Bronchial epithelial cell (primary cell): Measurements from ENCODE around the gene WASL. TPM values are rescaled to one million over a fixed set of nuclear protein-coding genes. Genes with fewer than 3 reads are reported as not detected.
"Not testable (repeated sequence)": the region's sequence is repeated elsewhere in the genome, so short reads cannot be mapped to it uniquely, and the experiment has no call there.

Experiments
- DNase-seq: peaks from one replicate; pipeline ENCODE4 v3.0.0-alpha.2; 2010; ENCODE audit warnings: low read depth
- FAIRE-seq: peaks from 2 replicates; lab custom pipeline; 2011; peaks lifted over from hg19 to GRCh38; lab: Jason Lieb, UNC
- H3K27me3 ChIP-seq: 2 replicates; pipeline ENCODE4 v1.5.1; 2011; ENCODE audit warnings: low read length; ENCODE audit not compliant: control insufficient read depth, insufficient read depth
- H3K36me3 ChIP-seq: 2 replicates; pipeline ENCODE4 v1.5.1; 2011; ENCODE audit warnings: low read length; ENCODE audit not compliant: control insufficient read depth, insufficient read depth
- H3K4me3 ChIP-seq: 2 replicates; pipeline ENCODE4 v1.5.1; 2011; ENCODE audit warnings: mild to moderate bottlenecking, low read depth, low read length, control low read depth
- total RNA-seq: library from RNA; depleted of rRNA; stranded (reverse); fragments of >200 nt; gene quantifications from 2 replicates; pipeline ENCODE4 v1.2.1, GENCODE V29; 2014
- TF ChIP-seq, protein P1 (sequence below): IDR thresholded peaks from 2 replicates; pipeline ENCODE4 v1.5.1; 2011; ENCODE audit warnings: mild to moderate bottlenecking, moderate library complexity, low read length, control low read depth, inconsistent platforms; ENCODE audit not compliant: insufficient read depth, severe bottlenecking

The WASL gene
- total RNA-seq, 1 donor from 2014 or later = 15.0 TPM

DNA sequence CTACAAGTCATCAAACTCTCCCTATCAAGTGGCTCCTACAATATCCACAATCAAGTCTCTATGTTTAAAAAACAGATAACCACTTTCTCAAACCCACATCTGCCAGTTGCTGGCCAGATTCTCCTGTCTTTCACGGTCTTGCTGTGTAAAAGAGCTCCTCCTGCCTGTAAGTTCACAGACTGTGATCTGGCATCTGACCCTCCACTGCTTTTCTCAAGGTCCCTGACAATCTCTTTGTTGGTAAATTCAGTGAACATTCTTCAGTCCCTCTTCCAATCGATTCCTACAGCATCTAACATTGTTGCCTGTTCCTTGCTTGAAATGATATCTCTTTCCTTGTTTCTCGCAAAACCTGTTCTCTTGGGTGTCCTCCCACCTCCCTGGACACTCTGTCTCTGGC lies 111.6 kb downstream of the WASL start:
- DNase-seq (no peak), FAIRE-seq (no peak)
- TF ChIP-seq, protein P1, sequence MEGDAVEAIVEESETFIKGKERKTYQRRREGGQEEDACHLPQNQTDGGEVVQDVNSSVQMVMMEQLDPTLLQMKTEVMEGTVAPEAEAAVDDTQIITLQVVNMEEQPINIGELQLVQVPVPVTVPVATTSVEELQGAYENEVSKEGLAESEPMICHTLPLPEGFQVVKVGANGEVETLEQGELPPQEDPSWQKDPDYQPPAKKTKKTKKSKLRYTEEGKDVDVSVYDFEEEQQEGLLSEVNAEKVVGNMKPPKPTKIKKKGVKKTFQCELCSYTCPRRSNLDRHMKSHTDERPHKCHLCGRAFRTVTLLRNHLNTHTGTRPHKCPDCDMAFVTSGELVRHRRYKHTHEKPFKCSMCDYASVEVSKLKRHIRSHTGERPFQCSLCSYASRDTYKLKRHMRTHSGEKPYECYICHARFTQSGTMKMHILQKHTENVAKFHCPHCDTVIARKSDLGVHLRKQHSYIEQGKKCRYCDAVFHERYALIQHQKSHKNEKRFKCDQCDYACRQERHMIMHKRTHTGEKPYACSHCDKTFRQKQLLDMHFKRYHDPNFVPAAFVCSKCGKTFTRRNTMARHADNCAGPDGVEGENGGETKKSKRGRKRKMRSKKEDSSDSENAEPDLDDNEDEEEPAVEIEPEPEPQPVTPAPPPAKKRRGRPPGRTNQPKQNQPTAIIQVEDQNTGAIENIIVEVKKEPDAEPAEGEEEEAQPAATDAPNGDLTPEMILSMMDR = no peak
- no peak overlapping the region for H3K4me3 ChIP-seq
- H3K27me3 ChIP-seq = no peaks in the 10 kb centered on the region
- no peaks in the 10 kb centered on the region for H3K36me3 ChIP-seq

DNA sequence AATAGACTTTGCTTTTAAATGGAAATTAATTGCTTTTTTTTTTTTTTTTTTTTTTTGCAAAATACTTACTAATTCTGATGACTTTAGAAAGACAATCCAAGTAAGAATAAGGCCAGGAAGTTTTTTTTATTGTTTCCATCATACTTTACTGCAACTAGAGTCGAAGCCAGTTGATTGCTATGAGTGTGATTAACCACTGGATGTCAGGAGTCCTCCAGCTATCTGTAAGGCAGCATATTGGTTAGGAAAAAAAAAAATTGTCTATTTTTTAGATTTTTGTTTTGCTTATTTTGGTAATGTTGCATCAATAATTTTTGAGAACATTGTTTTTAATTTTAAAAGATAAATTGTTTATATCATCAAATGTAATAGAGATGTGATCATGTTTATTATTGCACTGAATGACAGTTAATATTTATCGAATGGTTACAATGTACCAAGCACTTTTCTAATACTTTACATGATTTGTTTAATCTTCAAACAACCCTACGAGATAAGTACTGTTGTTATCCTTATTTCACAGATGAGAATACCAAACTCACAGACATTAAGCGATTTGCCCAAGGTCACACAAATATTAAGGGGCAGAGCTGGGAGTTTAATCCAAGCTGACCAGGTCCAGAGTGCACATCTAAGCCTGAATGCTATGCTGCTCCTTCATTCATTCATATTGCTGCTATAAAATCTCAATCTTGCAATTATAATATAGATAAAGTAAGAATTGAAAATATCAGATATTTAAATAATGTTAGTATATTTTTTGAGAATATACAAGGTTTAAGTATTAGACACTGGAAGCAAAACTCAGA lies 113.0 kb downstream of the WASL start:
- DNase-seq = peak; percentile 47
- no peak overlapping the region for H3K4me3 ChIP-seq
- no peaks in the 10 kb centered on the region for H3K27me3 ChIP-seq
- H3K36me3 ChIP-seq = no peaks in the 10 kb centered on the region
- TF ChIP-seq, protein P1 = peak; percentile 45
- no peak for FAIRE-seq

DNA sequence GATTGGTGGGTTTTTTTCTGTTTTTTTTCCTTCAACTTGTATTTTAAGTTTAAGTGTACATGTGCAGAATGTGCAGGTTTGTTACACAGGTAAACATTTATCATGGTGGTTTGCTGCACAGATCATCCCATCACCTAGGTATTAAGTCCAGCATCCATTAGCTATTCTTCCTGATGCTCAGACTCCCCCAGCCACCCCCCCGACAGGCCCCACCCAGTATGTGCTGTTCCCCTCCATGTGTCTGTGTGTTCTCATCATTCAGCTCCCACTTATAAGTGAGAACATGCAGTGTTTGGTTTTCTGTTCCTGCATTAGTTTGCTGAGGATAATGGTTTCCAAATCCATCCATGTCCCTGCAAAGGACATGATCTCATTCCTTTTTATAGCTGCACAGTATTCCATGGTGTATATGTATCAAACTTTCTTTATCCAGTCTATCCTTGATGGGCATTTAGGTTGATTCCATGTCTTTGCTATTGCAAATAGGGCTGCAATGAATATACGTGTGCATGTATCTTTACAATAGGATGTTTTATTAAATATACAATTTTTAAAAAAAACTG lies 114.7 kb downstream of the WASL start:
- not testable (repeated sequence) for FAIRE-seq

DNA sequence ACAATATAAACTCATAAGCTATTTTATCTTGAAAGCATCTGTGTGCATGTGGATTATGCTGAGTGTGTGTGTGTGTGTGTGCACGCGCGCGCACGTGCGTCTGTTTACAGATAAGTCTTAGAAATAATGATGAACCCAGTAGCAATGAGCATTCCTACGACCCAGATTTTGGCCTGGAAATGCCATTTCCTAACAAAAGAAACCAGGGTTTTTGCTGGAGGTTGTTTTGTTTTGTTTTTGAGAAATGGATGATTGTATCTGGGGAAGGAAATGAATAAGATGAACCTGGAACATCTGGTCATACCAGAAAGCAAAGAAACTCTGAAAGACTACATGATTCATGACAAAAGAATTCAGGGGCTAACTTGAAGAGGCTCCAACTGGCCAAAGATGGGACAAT lies 115.2 kb downstream of the WASL start:
- TF ChIP-seq, protein P1 = no peak
- FAIRE-seq (no peak), DNase-seq (peak; percentile 76)
- Histone ChIP-seq H3K27me3 (no peaks in the 10 kb centered on the region), H3K36me3 (no peaks in the 10 kb centered on the region), H3K4me3 (no peak overlapping the region)

More for the DNA sequence above, 114.7 kb downstream of the WASL start:
- not testable (repeated sequence) for H3K36me3 ChIP-seq, H3K27me3 ChIP-seq, DNase-seq, H3K4me3 ChIP-seq

DNA sequence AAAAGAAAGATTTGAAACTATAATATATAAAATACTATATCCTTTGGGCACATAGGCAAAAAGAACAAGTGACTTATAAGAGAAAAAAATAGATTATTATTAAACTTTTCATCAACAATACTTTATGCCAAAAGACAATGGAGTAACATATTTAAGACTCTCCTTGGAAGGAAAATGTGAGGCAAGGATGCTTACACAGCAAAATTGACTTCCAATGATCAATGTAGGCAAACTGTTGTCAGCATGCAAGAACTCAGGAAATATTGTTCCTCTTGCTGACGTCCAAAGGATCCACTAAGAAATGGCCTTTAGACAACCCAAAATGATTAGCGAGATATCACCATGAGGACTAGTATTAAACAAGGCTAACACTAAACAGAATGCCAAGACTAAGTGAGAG lies 116.0 kb downstream of the WASL start:
- DNase-seq (no peak), FAIRE-seq (no peak)
- H3K4me3 ChIP-seq = no peak overlapping the region
- no peaks in the 10 kb centered on the region for H3K36me3 ChIP-seq
- H3K27me3 ChIP-seq = no peaks in the 10 kb centered on the region
- TF ChIP-seq, protein P1 = no peak

Other genes starting within 250 kb of the WASL start
- gene IQUB, start 214.4 kb downstream of the WASL start, total RNA-seq = 0.13 TPM in 1 of 2 replicates, not detected in the other
- gene NDUFA5, start 191.2 kb downstream of the WASL start, total RNA-seq = 27.9 and 42.0 TPM in 2 replicates
- gene ASB15, start 147.2 kb downstream of the WASL start, total RNA-seq = not detected in 2 replicates
- gene LMOD2, start 93.1 kb downstream of the WASL start, total RNA-seq = not detected in 2 replicates
- under 0.01 and 0.13 TPM in 2 replicates for gene HYAL4, start 96.2 kb upstream of the WASL start, total RNA-seq
- gene SPAM1, start 176.2 kb upstream of the WASL start, total RNA-seq = not detected in 2 replicates